D721Med (cell line): ENCODE data around the gene SLC24A3.
A peak's percentile ranks its signal among the peaks of the same experiment; 100 is the strongest.

Experiments
- DNase-seq: peaks from one replicate; pipeline ENCODE4 v3.0.0; 2011; ENCODE audit warnings: low spot score; ENCODE audit not compliant: insufficient read length
- FAIRE-seq: peaks from 2 replicates; lab custom pipeline; 2011; peaks lifted over from hg19 to GRCh38; lab: Jason Lieb, UNC
- TF ChIP-seq, protein P1 (sequence below): IDR thresholded peaks from 2 replicates; pipeline ENCODE4 v1.5.1; 2012; ENCODE audit warnings: mild to moderate bottlenecking, control low read depth; ENCODE audit not compliant: insufficient read depth; ENCODE audit errors: missing control alignments

The SLC24A3 gene

DNA sequence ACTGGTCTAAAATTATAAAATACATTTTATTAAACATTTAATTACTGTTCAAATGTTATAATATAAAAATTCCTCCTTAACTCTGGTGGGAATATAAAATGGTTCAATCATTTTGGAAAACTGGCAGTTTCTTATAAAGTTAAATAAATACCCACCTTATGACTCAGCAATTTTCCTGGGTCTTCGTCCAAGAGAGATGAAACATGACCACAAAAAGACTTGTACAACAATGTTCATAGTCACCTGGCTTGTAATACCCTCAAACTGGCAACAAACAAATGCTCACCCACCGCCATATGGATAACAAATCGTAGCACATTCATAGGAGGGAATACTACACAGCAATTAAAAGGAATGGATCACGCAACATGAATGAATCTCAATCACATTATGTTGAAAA, 479.7 kb downstream of the SLC24A3 start:
- no peak for FAIRE-seq
- TF ChIP-seq, protein P1, sequence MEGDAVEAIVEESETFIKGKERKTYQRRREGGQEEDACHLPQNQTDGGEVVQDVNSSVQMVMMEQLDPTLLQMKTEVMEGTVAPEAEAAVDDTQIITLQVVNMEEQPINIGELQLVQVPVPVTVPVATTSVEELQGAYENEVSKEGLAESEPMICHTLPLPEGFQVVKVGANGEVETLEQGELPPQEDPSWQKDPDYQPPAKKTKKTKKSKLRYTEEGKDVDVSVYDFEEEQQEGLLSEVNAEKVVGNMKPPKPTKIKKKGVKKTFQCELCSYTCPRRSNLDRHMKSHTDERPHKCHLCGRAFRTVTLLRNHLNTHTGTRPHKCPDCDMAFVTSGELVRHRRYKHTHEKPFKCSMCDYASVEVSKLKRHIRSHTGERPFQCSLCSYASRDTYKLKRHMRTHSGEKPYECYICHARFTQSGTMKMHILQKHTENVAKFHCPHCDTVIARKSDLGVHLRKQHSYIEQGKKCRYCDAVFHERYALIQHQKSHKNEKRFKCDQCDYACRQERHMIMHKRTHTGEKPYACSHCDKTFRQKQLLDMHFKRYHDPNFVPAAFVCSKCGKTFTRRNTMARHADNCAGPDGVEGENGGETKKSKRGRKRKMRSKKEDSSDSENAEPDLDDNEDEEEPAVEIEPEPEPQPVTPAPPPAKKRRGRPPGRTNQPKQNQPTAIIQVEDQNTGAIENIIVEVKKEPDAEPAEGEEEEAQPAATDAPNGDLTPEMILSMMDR: no peak
- no peak for DNase-seq

DNA sequence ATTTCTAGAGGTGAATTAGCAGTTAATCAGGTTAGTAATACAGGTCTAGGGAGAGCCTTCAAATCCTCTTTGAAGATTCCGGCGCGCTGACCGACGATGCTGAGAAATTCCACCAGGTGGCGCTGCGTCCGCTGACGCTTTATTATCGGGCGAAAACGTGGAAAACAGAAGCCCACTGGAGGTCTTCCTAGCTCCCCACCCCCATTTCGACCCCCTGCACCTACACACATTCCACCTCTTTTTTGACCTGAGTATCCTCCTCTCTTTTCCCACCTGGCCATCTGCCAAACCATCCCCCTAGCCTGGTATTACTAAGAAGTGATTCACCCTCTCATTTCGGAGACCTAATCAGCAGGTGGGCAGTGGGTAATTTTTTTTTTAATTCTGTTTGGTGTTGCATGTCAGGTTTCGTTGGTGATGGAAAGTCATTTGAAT, 480.3 kb downstream of the SLC24A3 start:
- TF ChIP-seq, protein P1: peak; percentile 85
- DNase-seq (no peak), FAIRE-seq (no peak)

DNA sequence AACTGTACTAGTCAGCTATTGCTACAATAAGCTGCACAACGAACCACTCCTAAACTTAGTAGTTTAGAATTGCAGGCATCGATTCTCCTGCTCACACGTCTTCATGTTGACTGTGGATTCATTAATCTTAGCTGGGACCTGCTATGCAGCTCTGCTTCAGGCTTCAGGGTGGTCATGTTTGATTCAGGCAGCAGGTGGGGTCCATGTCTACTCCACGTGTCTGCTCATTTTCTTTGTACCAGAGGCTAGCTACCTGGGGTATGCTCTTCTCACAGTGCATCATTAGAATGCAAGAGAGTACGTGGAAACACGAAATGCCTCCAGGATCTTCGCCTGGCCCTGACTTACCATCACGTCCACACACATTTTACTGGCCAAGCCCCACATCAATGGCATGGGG, 481.1 kb downstream of the SLC24A3 start:
- FAIRE-seq: no peak
- no peak for DNase-seq
- TF ChIP-seq, protein P1: no peak

DNA sequence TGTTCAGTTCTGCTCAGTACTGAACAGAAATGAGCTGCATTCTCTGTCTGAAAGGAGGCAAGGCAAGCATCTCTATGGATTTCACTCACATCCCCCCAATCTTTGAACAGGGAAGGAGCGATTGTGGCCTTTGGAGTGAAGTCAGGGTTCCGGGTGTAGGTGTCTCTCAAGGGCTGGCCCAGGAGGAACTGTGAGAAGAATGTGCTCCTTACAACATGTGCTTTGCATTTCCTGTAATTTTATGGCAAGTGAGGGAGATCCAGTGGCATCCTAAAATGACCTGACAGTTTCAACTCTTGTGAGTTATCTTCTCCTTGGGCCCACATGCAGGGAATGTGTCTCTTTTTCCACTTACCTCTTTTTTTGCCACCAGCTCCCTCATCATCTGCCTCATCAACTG, 482.6 kb downstream of the SLC24A3 start:
- TF ChIP-seq, protein P1: no peak
- FAIRE-seq (no peak), DNase-seq (no peak)

DNA sequence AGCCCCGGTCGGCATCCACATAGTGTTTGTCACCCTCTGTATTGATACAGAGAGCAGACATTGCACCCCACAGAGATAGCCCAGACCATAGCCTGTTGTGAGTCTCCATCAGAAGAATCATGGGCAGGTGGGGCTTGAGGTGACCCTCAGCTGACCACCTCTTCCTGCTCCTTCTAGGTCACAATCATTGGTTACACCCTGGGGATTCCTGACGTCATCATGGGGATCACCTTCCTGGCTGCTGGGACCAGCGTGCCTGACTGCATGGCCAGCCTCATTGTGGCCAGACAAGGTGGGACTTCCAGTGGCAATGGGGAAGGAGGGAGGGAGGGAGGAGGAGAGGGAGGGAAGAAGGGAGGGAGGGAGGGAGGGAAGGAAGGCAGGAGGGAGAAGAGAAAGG, 484.2 kb downstream of the SLC24A3 start:
- DNase-seq (no peak), FAIRE-seq (no peak)
- TF ChIP-seq, protein P1: no peak

DNA sequence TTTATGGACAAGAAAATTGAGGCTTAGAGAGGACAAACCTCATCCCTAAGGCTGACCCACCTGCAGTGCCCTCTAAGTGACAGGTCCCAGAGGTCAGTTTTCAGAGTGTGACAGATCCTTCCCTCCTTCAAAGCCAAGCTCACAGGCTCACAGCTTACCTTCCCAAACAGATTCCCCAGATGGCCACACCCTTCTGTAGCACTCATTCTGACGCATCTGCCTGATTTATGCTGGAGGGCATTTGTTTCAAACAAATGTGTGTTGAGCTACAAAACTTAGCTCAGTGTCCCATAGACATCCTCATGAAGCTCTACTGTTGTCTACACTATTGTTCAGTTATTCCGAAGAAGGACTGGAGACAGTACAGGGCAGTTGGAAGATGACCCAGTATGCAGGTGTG, 485.0 kb downstream of the SLC24A3 start:
- no peak for DNase-seq
- no peak for FAIRE-seq

More for the DNA sequence above, 485.0 kb downstream of the SLC24A3 start:
- TF ChIP-seq, protein P1: no peak
